LNCaP clone FGC (cell line): ENCODE measurements around the gene RALGPS1.

Source experiments
- DNase-seq: peaks from one replicate; pipeline ENCODE4 v3.0.0-alpha.2; 2011; ENCODE audit warnings: low read depth
- H3K4me3 ChIP-seq: 2 replicates; pipeline ENCODE4 v1.5.1; 2011; ENCODE audit warnings: mild to moderate bottlenecking, low read depth, low read length, control low read depth
- CTCF ChIP-seq: IDR thresholded peaks from 2 replicates; pipeline ENCODE4 v1.5.1; 2012; ENCODE audit warnings: mild to moderate bottlenecking; ENCODE audit not compliant: control insufficient read depth, insufficient read depth; ENCODE audit errors: extremely low read depth

Gene RALGPS1

GRCh38 chr9:127137640-127138360 is 223.2 kb downstream of the RALGPS1 start:
- no peak for TF ChIP-seq CTCF
- no peak for DNase-seq
- no peak overlapping the region for H3K4me3 ChIP-seq

- H3K4me3 ChIP-seq = no peak overlapping the region
- no peak for DNase-seq
- no peak for TF ChIP-seq CTCF
Measured at GRCh38 chr9:127138444-127138843, 223.9 kb downstream of the RALGPS1 start.

- DNase-seq = no peak
- no peak for TF ChIP-seq CTCF
- H3K4me3 ChIP-seq = no peak overlapping the region
Measured at GRCh38 chr9:127139071-127139731, 224.6 kb downstream of the RALGPS1 start.

DNA sequence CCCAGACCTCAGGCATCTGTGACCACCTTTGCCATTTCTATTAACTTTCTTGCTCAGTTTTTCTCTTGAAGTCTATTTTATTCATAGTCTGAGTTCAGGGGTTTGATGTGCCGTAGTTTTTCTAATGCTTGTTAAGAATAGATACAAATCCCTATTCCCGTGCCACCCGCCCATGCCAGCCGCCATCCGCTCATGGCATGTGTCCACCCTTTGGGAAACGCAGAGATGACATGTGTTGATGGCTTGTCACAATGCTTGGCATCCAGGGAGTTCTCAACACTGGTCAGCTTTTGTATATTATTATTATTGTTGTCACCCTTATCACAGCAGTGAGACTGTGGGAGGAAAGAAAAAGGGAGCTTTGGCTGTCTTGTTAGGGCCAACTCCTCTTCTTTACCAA is 225.2 kb downstream of the RALGPS1 start:
- DNase-seq = no peak
- TF ChIP-seq CTCF = no peak
- H3K4me3 ChIP-seq = no peak overlapping the region

DNA sequence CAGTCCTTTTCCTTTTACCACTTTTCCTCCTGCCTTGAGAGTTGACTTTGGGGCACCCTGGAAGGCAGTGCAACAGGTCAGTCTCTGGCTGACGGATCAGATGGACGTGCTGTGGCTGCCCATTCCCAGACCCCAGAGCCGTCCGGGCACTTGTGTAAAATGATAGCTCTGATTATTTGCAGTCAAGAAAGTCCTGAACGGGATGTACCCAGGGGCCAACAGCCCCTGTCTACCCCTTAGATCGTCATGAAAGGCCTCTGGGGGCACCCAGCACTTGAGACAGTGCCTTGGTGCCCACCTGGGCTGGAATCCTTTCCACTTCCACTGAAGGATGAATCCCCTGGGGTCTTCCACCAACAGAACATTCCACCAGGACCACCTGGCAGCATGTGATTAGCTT is 225.6 kb downstream of the RALGPS1 start:
- TF ChIP-seq CTCF = no peak
- no peak for DNase-seq
- no peak overlapping the region for H3K4me3 ChIP-seq

- no peak for TF ChIP-seq CTCF
- no peak for DNase-seq
- no peak overlapping the region for H3K4me3 ChIP-seq
Measured at GRCh38 chr9:127140842-127141675, 226.5 kb downstream of the RALGPS1 start.
